Activated naive CD4-positive, alpha-beta T cell treated with anti-CD3 and anti-CD28 coated beads, Interleukin-2, amount 50 U/mL, for 24 hours (primary cell): ENCODE measurements around the gene MPHOSPH9.
A peak's percentile ranks its signal among the peaks of the same experiment; 100 is the strongest.

ENCODE experiments used
- H3K27ac Mint-ChIP-seq: one replicate; pipeline ENCODE4 v1.8.0; 2021; ENCODE audit warnings: mild to moderate bottlenecking, mixed read lengths
- H3K27me3 Mint-ChIP-seq: one replicate; pipeline ENCODE4 v1.8.0; 2021; ENCODE audit warnings: mixed read lengths
- H3K36me3 Mint-ChIP-seq: one replicate; pipeline ENCODE4 v1.8.0; 2021; ENCODE audit warnings: mixed read lengths
- H3K4me1 Mint-ChIP-seq: one replicate; pipeline ENCODE4 v1.8.0; 2021; ENCODE audit warnings: mixed read lengths
- H3K4me3 Mint-ChIP-seq: one replicate; pipeline ENCODE4 v1.8.0; 2021; ENCODE audit warnings: mild to moderate bottlenecking, mixed read lengths
- H3K9me3 Mint-ChIP-seq: one replicate; pipeline ENCODE4 v1.8.0; 2021; ENCODE audit warnings: mixed read lengths

The MPHOSPH9 gene

GRCh38 chr12:123232807-123233504 is at the start of gene MPHOSPH9, which contains the start of gene MTRFR:
TSS of gene MPHOSPH9 (minus strand) at chr12:123233141. CDS start at chr12:123230364, 2,777 bp downstream.
TSS of gene MTRFR (plus strand) at chr12:123233436. CDS start at chr12:123253675, 20,239 bp downstream.
- Mint-ChIP-seq H3K27me3 (no peaks in the 10 kb centered on the region), H3K9me3 (no peaks in the 10 kb centered on the region), H3K36me3 (peaks cover 2% of the 10 kb centered on the region), H3K4me1 (peaks cover 85% of the 10 kb centered on the region), H3K27ac (peak within 1 kb of the TSS; percentile 99), H3K4me3 (peak within 1 kb of the TSS; percentile 100)

GRCh38 chr12:123282111-123282510 is 49.2 kb upstream of the MPHOSPH9 start:
- H3K27ac Mint-ChIP-seq = no peak overlapping the region
- H3K36me3 Mint-ChIP-seq = no peaks in the 10 kb centered on the region
- no peaks in the 10 kb centered on the region for H3K27me3 Mint-ChIP-seq
- no peak overlapping the region for H3K4me3 Mint-ChIP-seq
- peaks cover 5% of the 10 kb centered on the region for H3K4me1 Mint-ChIP-seq
- no peaks in the 10 kb centered on the region for H3K9me3 Mint-ChIP-seq

GRCh38 chr12:123280971-123281370 is 48.0 kb upstream of the MPHOSPH9 start:
- peaks cover 5% of the 10 kb centered on the region for H3K4me1 Mint-ChIP-seq
- no peak overlapping the region for H3K4me3 Mint-ChIP-seq
- H3K27ac Mint-ChIP-seq = no peak overlapping the region
- no peaks in the 10 kb centered on the region for H3K36me3 Mint-ChIP-seq
- H3K27me3 Mint-ChIP-seq = no peaks in the 10 kb centered on the region
- H3K9me3 Mint-ChIP-seq = no peaks in the 10 kb centered on the region

- Mint-ChIP-seq H3K36me3 (no peaks in the 10 kb centered on the region), H3K27ac (no peak overlapping the region), H3K27me3 (no peaks in the 10 kb centered on the region), H3K9me3 (no peaks in the 10 kb centered on the region), H3K4me3 (no peak overlapping the region), H3K4me1 (peaks cover 5% of the 10 kb centered on the region)
These were observed 45.2 kb upstream of the MPHOSPH9 start for GRCh38 chr12:123278101-123278627.

GRCh38 chr12:123273166-123273565 is 40.2 kb upstream of the MPHOSPH9 start:
- Mint-ChIP-seq H3K9me3 (no peaks in the 10 kb centered on the region), H3K4me1 (peaks cover 23% of the 10 kb centered on the region), H3K27ac (peak overlapping the region; percentile 59), H3K36me3 (no peaks in the 10 kb centered on the region), H3K4me3 (peak overlapping the region; percentile 49), H3K27me3 (no peaks in the 10 kb centered on the region)

GRCh38 chr12:123271001-123271668 is 38.2 kb upstream of the MPHOSPH9 start:
- H3K4me1 Mint-ChIP-seq = peaks cover 20% of the 10 kb centered on the region
- H3K4me3 Mint-ChIP-seq = no peak overlapping the region
- H3K36me3 Mint-ChIP-seq = no peaks in the 10 kb centered on the region
- no peaks in the 10 kb centered on the region for H3K27me3 Mint-ChIP-seq
- H3K27ac Mint-ChIP-seq = no peak overlapping the region
- H3K9me3 Mint-ChIP-seq = no peaks in the 10 kb centered on the region

GRCh38 chr12:123270214-123271000 is 37.5 kb upstream of the MPHOSPH9 start:
- Mint-ChIP-seq H3K27me3 (no peaks in the 10 kb centered on the region), H3K36me3 (no peaks in the 10 kb centered on the region), H3K4me3 (peak overlapping the region; percentile 84), H3K27ac (peak overlapping the region; percentile 62), H3K9me3 (no peaks in the 10 kb centered on the region), H3K4me1 (peaks cover 20% of the 10 kb centered on the region)

- Mint-ChIP-seq H3K4me1 (peaks cover 20% of the 10 kb centered on the region), H3K27ac (peak overlapping the region; percentile 62), H3K27me3 (no peaks in the 10 kb centered on the region), H3K36me3 (no peaks in the 10 kb centered on the region), H3K4me3 (peak overlapping the region; percentile 84), H3K9me3 (no peaks in the 10 kb centered on the region)
These were observed 36.9 kb upstream of the MPHOSPH9 start for GRCh38 chr12:123269896-123270213.

GRCh38 chr12:123269395-123269892 is 36.5 kb upstream of the MPHOSPH9 start:
- Mint-ChIP-seq H3K27me3 (no peaks in the 10 kb centered on the region), H3K36me3 (no peaks in the 10 kb centered on the region), H3K9me3 (no peaks in the 10 kb centered on the region), H3K4me1 (peaks cover 20% of the 10 kb centered on the region), H3K4me3 (peak overlapping the region; percentile 84), H3K27ac (no peak overlapping the region)

GRCh38 chr12:123268850-123269249 is 35.9 kb upstream of the MPHOSPH9 start:
- peak overlapping the region; percentile 76 for H3K27ac Mint-ChIP-seq
- no peaks in the 10 kb centered on the region for H3K9me3 Mint-ChIP-seq
- H3K4me3 Mint-ChIP-seq = peak overlapping the region; percentile 84
- H3K36me3 Mint-ChIP-seq = no peaks in the 10 kb centered on the region
- H3K27me3 Mint-ChIP-seq = no peaks in the 10 kb centered on the region
- peaks cover 20% of the 10 kb centered on the region for H3K4me1 Mint-ChIP-seq

- peak overlapping the region; percentile 84 for H3K4me3 Mint-ChIP-seq
- H3K4me1 Mint-ChIP-seq = peaks cover 20% of the 10 kb centered on the region
- H3K36me3 Mint-ChIP-seq = no peaks in the 10 kb centered on the region
- no peak overlapping the region for H3K27ac Mint-ChIP-seq
- H3K27me3 Mint-ChIP-seq = no peaks in the 10 kb centered on the region
- no peaks in the 10 kb centered on the region for H3K9me3 Mint-ChIP-seq
These were observed 35.3 kb upstream of the MPHOSPH9 start for GRCh38 chr12:123267991-123268843.

- Mint-ChIP-seq H3K4me1 (peaks cover 20% of the 10 kb centered on the region), H3K27ac (no peak overlapping the region), H3K4me3 (no peak overlapping the region), H3K9me3 (no peaks in the 10 kb centered on the region), H3K36me3 (no peaks in the 10 kb centered on the region), H3K27me3 (no peaks in the 10 kb centered on the region)
These were observed 34.5 kb upstream of the MPHOSPH9 start for GRCh38 chr12:123267335-123267920.

- H3K27ac Mint-ChIP-seq = peak overlapping the region; percentile 46
- peaks cover 20% of the 10 kb centered on the region for H3K4me1 Mint-ChIP-seq
- H3K9me3 Mint-ChIP-seq = no peaks in the 10 kb centered on the region
- no peaks in the 10 kb centered on the region for H3K36me3 Mint-ChIP-seq
- no peaks in the 10 kb centered on the region for H3K27me3 Mint-ChIP-seq
- H3K4me3 Mint-ChIP-seq = no peak overlapping the region
These were observed 33.8 kb upstream of the MPHOSPH9 start for GRCh38 chr12:123266679-123267277.
